Activated CD4-positive, CD25-positive, alpha-beta regulatory T cell (primary cell): ENCODE measurements around the gene MGA.
A peak's percentile ranks its signal among the peaks of the same experiment; 100 is the strongest.

Experiments used
- DNase-seq, 4 experiments: peaks; one replicate each; lab custom pipeline; 2025; lab: John Stamatoyannopoulos, UW

The MGA gene

DNA sequence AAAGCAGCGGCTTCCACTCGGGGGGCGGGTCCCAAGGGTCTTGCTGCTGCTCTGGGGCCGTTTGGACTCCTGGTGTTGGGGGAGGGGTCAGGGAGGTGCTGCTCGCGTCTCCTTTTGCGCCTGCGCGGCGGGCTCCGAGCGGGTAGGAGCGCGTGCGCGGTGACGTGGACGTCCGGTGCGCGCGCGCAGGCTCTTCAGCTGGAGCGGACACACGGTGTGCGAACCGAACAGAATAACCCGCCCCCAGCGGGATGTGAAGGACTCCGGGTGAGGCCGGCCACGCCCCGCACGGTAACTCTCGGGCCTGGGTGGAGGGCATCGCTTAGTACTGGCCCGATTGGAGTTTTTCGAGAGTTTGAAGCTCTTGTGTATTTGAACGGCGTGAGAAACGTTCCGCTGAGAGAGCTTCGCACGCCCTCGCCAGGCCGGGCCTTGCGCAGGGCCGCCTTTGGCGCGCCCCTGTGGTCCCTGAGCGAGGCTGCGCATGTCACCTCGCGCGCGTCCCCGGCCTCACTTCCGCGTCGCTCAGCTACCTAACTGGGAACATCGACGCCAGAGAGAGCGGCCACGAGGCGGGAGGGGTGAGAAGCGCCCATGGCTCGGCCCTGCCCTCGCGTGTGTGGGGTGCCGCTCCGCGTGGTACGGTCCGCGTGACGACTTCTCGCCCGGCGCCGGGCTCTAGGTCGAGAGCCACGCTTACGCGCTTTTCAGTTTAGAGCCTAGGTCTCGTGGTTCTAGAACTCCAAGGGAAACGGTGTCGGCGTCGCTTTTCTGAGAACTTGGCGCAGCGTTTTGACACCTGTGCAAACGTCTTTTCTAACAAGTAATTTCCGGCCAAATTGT is at the start of gene MGA:
Gene MGA, plus strand, starts transcription at position 171 of the 843 bp plus-strand sequence.
- DNase-seq = peak; percentile 71 to 85 (median 78)

DNA sequence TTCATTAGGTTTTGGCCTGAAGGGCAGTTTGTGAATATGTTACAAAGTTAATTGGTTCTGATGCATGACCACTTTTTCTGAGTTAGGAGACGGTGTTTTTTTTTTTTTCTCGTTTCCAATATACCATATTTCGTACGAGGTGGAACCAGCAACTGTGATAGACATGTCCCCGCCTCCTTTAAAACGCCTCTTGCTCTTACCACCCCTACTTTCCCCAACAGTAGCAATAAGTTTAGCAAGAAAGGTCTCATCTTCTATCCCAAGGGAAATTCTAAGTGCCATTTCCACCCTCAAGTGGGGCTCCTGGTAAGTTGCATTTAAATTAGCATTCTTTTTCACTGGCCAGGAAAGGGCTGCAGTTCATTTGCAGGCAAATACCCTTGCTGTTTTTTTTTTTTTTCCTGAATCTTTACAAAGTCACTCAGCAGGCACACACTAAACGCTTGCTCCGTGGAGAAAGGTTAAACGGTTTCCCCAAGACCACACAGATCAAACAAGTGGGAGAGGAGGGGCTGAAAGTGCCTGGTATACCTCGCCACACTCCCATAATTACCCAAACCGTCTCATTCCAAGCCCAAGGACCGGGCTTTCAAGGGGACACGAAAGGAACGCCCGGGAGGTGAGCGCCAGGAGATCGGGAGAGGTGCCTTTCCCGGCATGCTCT is 39.5 kb upstream of the MGA start:
- DNase-seq = no peak

DNA sequence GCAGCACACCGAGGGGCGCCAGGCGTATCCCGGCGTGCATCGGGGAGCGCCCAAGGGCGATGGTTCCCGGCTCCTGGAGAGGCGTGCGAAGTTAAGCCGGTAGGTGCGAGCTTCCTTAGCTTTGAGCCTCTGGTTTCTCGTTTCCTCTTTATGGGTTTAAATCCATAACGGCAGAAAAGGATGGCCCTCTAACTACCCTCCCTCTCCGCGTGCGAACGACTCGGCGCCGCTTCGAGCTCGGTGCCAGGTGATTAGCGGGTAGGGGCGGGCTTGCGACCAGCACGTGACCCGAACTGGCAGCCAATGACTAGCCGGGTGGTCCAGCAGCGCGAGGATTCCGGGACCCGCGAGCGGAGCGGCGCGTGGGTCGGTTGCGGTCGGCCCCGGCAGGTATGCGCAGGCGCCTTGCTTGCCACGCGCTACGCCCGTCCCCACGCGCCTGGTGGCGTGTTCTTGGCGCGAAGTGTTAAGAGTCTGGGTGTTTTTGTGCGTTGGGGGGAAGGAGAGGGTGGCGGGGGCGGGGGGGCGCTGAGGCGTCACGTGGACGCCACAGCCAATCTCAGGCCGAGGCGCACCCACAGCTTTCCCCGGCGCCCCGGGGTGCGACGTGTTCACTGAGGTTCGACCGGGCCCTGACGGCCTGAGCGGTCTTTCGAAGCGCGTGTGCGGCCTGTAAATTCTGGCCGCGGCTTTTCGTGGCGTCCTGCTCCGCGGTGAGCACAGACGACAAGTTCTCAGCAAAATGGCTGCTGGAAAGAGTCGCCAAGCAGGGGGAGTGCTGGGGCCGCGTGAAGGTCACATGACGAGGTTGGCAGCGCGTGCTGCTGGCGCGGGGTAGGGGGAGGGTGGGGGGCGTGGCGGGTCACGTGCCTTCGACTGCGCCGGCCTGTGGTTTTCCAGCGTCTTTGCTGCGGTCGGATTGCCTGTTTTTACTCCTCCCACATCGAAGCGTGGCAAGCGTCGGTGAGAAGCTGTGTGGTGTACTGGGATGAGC is 38.7 kb upstream of the MGA start:
- DNase-seq = peak; percentile 43 to 60 (median 48)

DNA sequence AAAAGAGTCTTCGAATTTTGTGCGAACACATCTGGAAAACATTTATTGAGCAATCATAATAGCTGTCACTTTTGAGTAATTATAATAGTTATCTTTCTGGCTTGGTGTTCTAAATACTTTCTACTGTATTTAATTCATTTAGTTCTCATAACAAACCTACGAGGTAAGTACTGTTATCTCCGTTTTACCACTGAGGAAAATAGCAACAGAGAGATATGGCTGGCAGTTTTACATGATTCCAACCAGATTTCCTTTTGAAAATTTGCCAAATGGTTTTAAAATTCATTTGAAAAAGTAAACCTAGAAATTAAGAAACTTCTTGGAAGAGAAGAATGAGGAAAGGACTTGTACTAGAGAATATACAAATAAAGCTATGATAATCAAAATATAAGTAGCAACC is 37.3 kb upstream of the MGA start:
- no peak for DNase-seq

DNA sequence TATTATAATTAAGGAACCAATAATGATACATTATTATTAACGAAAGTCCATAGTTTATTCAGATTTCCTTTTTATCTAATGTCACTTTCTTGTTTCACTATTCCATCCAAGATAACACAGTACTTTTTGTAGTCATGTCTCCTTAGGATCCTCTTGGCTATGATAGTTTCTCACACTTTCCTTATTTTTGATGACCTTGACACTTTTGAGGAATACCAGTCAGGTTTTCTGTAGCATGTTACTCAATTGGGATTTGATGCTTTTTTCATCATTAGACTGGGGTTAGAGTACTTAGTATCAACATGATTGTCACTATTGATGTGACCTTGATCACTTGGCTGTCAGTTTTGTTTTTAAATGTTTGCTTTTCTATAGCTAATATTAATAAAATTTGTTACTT is 33.0 kb upstream of the MGA start:
- DNase-seq = no peak

DNA sequence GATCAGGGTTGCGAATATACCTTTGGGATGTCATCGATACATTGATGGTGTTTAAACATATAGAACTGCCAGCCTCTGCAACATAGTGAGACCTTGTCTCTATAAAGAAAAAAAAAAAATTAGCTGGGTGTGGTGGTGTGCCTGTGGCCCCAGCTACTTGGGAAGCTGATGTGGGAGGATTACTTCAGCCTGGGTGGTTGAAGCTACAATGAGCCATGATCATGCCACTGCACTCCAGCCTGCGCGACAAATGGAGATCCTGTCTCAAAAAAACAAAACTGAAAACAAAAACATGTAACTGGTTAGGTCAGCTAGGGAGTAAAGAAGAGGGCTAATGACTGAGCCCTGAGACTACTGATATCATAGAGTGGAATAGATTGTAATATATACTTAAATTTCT is 30.7 kb upstream of the MGA start:
- no peak for DNase-seq

DNA sequence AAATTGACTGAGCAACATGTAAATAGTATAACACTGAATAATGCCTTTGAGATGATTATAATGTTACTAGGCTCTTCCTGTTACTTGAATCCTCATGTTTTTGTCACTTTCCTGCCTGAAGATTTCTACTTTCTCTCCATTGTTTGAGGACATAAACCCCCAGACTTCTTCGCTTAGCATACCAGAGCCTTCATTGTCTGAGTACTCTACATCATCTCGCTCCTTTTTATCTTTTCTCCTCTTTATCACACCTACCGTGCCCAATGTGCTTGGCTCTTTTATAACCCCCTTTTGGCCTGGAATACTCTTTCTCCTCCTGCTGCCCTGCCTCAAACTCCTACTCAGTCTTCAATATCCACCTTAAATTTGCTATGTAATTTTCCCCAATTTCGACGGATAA is 30.3 kb upstream of the MGA start:
- DNase-seq = no peak

DNA sequence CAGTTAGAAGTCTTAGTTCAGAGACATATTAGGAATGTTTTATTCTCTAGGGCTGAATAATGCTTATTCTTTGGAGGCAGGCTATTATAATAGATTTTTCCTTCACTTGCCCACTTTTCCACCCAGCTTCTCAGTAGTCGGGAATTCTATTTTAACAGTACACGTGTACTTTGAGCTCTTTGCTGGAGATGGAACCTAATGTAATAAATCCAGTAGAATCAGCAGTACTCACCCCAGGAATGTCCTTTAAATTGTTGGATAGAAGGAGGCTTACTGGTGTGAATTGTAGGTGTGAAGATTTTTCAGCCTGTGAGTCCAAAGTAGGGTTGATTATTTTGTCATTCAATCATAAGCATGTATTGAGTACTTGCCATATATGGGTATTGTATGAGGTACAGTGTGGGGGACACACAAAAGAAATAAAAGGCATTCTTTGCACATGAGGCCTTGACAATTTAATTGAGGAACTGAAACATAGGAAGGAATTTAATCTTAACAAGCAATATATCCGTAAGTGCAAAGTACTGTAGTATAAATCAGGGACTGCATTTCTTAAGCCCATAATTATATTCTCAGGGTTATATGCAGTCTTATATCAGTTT is 29.5 kb upstream of the MGA start:
- no peak for DNase-seq

DNA sequence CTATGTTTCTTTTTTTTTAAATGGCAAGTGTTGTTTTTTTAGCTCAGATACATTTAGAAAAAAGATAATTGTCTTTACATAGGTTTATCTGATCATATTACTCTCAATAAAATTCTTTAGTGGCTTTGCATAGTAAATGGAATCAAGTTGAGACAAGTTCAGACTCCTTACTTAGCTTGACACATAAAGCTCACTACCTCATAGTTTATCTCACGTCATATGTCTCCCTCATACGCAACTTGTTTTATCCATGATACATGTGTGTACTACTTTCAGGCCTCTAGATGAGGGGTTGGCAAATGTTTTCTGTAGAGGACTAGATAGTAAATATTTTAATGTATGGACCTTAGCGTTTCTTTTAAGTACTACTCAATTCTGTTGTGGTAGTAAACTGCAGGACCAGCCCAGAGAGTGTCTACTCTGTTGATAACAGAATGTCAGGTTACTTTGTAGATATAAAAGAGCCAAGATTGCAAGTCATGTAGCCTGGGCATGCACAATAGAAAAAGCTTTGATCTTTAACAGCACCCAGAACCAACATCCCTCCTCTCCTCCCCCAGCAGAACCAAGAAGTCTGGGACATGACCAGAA is 28.2 kb upstream of the MGA start:
- no peak for DNase-seq

DNA sequence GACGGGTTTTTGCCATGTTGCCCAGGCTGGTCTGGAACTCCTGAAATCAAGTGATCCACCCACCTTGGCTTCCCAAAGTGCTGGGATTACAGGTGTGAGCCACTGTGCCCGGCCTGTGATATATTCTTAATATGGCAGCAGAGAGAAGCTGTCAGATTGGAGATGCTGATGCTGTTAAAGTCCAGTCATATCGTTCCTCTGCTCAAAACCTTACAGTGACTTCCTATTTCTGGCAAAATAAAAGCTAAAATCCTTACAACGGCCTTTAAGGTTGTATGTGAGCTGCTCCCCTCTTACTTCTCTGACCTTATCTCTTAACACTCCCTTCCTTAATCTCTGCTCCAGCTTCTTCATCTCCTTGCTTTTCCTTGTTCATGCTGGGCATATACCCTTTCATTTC is 26.6 kb upstream of the MGA start:
- no peak for DNase-seq

DNA sequence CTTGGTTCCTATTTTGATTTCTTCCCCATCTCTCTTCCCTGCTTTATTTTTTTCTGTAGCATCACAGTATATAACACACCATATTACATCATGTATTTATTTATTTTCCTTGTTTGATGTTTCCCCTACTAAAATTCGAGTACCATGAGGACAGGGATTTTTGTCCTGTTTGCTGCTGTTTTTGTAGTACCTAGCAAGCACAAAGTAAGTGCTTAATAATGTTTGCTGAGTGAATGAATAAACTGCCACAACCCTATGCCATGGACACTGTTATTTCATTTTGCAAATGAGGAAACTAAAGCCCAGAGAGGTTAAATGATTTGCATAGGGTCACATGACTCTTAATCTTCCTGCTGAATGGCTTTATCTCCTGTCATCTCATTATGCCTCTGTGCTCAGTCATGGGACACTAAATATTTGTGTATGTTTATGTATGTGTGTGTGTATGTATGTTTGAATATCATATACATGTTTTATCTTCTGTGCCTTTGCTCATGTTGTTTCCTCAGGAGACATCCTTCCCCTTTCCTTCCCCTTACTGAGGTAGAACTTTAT is 26.1 kb upstream of the MGA start:
- no peak for DNase-seq

DNA sequence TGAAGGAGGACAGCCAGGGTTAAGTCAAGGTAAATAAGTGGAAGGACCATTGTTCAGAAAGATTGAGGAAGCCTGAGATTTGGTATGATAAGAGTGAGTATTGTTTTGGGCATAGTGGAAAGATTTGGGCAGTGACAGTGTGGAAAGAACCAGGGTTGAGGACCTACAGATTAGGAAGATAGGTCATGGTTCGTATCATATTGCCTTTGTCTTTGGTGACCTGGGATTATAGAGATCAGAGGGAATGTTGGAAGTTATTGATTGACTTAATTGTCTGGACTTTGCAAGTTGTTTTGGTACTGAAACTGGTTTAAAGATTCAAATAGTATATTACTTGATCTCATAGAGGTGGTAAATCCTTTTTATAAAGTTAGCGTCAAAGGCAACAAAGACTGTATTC is 23.1 kb upstream of the MGA start:
- no peak for DNase-seq

DNA sequence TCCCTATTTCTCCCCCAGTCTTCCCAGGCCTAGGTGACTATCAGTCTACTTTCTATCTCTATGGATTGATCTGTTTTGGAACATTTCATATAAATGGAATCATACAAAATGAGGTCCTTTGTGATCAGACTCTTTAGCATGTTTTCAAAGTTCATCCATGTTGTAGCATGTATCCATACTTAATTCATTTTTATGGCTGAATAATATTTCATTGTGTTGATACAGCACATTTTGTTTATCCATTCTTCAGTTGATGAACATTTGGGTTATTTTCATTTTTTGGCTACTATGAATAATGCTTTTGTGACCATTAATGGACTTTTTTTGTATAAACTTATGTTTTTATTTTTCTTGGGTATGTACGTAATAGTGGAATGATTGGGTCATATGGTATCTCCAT is 19.2 kb upstream of the MGA start:
- no peak for DNase-seq

DNA sequence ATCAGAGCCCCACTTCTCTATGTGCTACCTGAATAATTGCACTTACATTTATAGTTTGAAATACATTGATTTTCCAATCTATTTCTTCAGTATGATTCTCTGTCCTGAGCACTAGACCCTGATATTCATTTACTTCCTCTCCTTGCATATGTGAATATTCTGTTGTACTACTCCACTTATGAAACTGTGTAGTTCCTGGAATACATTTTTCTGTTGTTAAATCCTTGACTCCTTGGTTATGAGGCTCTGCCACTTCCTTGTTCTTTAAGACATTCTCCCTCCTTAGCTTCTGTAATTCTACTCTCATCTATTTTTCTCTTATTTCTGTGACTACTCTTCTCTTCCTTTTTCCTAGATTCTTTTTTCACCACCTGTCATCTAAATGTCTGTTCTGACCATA is 12.9 kb upstream of the MGA start:
- no peak for DNase-seq

DNA sequence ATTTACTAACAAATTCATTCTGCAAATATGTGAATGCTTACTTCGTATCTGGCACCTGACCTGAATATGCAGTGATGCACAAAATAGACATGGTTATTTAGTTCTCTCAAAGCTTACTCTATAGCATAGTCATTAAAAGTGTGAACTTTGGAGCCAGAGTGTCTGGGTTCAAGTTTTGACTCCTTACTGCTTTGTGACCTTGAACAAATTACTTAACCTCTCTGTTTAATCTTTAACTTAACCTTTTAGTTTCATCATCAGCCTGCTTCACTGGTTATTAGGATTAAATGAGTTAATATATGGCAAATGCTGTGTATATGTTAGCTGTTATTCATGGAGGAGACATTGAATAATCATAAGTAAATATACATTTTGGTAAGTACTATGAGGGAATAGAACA is 12.1 kb upstream of the MGA start:
- no peak for DNase-seq

DNA sequence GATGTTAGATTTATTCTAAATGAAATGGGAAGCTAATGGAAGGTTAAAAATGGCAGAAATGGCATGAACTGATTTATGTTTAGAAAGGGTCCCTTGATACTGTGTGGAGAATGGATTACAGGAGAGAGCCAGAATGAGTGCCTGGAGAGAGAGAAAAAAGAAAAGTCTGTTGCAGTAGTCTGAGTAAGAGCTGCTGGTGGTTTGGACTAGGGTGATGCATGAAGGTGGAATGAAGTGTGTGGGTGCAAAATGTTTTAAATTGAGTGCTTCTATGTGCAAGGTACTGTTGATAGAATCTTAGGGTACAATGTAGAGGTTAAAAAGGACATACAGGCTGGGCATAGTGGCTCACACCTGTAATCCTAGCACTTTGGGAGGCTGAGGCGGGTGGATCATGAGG is 11.4 kb upstream of the MGA start:
- DNase-seq = no peak

DNA sequence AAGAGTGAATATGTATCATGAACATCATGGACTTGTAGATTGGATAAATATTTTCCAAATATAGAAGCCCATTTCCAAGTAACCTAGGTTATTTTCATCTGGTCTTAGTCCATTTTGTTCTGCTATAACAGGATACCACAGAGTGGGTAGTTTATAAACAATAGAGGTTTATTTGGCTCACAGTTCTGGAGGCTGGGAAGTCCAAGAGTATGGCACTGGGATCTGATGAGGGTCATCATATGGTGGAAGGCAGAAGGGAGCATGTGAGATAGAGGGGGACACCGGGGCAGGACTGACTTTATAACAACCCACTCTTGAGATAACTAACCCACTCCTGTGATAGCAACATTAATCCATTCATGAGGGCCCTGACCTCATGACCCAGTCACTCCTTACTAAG is 9.4 kb upstream of the MGA start:
- no peak for DNase-seq

DNA sequence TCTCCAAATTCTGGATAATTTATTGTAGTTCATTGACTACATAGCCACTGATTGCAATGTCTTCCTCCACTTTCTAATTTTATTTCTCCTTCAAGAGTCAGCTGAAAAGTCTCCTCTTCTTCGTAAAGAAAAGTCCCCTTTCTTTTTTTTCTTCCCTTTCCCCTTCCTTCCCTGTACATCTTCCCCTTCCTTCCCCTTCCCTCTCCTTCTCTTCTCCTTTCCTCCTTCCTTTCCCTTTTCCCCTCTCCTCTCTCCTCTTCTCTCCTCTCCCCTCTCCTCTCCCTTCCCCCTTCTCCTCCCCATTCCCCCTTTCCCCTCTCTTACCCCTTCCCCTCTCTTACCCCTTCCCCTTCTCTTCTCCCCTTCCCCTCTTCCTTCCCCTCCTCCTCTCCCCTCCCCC is 8.8 kb upstream of the MGA start:
- DNase-seq = no peak

DNA sequence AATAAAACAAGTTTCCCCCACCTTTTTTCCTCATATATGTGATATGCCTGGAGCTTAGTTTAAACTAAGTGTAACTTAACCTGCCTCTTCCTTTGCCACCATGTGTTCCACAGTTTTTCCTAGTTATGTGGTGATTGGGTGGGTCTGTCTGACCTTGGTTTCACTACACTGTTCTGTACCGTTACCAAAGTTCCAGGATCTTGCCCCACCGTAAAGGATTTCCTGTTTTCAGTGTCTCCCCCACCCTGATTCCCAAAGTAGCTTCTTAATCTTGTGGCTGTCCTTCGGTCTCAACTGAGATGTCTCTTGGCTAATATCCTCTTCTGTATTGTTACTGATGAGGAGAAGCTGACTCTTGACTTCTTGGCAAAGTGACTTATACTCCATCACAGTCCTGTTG is 6.4 kb upstream of the MGA start:
- no peak for DNase-seq

DNA sequence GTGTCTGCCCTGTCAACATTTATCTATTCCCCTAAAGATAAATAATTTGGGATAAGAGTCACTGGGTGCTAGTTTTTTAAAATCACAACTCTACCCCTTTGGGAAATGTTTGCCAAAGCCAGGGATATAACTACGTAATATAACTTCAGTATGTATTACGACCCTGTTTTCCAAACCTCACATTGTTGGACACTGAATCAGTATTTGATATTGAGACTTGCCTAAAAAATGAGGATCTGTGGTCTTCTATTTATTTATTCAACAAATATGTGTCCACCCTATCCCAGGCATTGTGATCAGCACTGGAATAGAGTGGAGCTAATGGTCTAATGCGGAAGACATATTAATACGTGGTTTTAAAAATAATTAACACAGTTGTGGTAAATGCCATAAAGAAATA is 4.5 kb upstream of the MGA start:
- DNase-seq = no peak

DNA sequence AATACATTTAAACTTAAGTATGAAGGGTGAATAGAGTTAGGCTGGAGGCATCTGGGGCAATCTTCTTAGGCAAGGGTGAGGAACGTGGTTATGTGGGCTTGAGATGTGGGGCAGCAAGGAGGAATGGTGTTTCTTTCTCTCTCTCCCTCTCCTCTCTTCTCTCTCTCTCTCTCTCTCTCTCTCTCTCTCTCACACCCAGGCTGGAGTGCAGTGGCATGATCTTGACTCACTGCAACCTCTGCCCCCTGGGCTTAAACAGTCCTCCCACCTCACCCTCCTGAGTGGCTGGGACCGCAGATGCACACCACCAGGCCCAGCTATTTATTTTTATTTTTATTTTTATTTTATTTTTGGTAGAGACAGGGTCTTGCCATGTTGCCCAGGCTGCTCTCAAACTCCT is 4.0 kb upstream of the MGA start:
- no peak for DNase-seq
